ENCODE measurements around the gene HEXD.

HEXD gene

GRCh38 chr17:82432017-82432416 is 13.9 kb downstream of the HEXD start:
- H3K27ac ChIP-seq, result no peak overlapping the region
- ChIA-PET POLR2A (ENCODE audit: low non-redundant PET) (no interaction called here), CTCF (no interaction called here)
- TF ChIP-seq, protein P1, sequence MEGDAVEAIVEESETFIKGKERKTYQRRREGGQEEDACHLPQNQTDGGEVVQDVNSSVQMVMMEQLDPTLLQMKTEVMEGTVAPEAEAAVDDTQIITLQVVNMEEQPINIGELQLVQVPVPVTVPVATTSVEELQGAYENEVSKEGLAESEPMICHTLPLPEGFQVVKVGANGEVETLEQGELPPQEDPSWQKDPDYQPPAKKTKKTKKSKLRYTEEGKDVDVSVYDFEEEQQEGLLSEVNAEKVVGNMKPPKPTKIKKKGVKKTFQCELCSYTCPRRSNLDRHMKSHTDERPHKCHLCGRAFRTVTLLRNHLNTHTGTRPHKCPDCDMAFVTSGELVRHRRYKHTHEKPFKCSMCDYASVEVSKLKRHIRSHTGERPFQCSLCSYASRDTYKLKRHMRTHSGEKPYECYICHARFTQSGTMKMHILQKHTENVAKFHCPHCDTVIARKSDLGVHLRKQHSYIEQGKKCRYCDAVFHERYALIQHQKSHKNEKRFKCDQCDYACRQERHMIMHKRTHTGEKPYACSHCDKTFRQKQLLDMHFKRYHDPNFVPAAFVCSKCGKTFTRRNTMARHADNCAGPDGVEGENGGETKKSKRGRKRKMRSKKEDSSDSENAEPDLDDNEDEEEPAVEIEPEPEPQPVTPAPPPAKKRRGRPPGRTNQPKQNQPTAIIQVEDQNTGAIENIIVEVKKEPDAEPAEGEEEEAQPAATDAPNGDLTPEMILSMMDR (conservative IDR thresholded peaks at IDR 0.05; ENCODE audit: low read depth), result no peak
- no peak for DNase-seq (ENCODE audit: low spot score)

DNA sequence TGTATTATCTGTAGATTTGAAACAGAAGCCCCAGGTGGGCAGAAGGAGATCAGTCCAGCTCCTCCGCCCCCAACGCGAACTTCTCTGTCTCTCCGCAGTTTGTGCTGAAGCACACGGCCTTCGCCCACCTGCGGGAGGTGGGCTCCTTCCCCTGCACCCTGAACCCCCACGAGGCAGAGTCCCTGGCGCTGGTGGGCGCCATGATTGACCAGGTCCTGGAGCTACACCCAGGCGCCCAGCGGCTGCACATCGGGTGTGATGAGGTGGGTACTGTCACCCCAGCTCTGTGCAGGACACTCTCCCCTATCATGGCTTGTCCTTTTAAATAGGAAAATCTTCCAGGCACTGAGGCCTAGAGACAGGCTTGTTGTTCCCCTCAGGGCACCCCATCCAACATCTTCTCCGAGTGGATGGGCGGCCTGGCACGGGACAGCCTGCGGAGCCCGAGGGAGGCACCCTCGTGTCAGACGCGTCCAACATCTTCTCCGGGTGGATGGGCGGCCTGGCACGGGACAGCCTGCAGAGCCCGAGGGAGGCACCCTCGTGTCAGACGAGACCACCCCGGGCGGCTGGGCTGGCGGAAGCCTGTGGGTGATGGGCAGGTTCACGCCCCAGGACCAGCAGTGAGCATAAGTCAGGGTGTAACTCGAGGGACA is 15.5 kb downstream of the HEXD start:
- no peak for DNase-seq (ENCODE audit: low spot score)

GRCh38 chr17:82434216-82434565 is 16.0 kb downstream of the HEXD start:
- no peak for DNase-seq (ENCODE audit: low spot score)
- ChIA-PET POLR2A (ENCODE audit: low non-redundant PET) (no interaction called here), CTCF (no interaction called here)
- TF ChIP-seq, protein P1 (conservative IDR thresholded peaks at IDR 0.05; ENCODE audit: low read depth), result no peak
- H3K27ac ChIP-seq, result peak overlapping the region; percentile 37

More for the DNA sequence above, 15.5 kb downstream of the HEXD start:
- H3K27ac ChIP-seq, result peak overlapping the region; percentile 37
- POLR2A ChIA-PET (ENCODE audit: low non-redundant PET), result no interaction called here
- TF ChIP-seq, protein P1 (conservative IDR thresholded peaks at IDR 0.05; ENCODE audit: low read depth), result no peak
- CTCF ChIA-PET, result no interaction called here

DNA sequence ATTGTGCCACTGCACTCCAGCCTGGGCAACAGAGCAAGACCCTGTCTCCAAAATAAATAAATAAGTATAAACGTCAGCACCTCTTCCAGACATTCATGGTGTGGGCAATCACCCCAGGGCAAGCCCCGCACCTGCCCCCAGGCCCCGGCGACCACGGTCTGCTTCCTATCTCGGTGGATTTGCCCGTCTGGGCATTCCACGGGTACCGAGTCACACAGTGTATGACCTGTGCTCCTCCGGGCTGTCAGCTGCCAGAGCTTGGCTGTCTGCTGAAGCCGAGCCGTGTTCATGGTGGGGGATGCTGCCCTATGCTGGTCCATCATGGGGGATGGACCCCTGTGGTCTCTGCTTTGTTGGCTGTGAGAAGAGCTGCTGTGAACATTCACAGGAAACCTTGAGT is 17.0 kb downstream of the HEXD start:
- ChIA-PET POLR2A (ENCODE audit: low non-redundant PET) (no interaction called here), CTCF (no interaction called here)
- H3K27ac ChIP-seq, result no peak overlapping the region
- no peak for DNase-seq (ENCODE audit: low spot score)
- TF ChIP-seq, protein P1 (conservative IDR thresholded peaks at IDR 0.05; ENCODE audit: low read depth), result no peak

DNA sequence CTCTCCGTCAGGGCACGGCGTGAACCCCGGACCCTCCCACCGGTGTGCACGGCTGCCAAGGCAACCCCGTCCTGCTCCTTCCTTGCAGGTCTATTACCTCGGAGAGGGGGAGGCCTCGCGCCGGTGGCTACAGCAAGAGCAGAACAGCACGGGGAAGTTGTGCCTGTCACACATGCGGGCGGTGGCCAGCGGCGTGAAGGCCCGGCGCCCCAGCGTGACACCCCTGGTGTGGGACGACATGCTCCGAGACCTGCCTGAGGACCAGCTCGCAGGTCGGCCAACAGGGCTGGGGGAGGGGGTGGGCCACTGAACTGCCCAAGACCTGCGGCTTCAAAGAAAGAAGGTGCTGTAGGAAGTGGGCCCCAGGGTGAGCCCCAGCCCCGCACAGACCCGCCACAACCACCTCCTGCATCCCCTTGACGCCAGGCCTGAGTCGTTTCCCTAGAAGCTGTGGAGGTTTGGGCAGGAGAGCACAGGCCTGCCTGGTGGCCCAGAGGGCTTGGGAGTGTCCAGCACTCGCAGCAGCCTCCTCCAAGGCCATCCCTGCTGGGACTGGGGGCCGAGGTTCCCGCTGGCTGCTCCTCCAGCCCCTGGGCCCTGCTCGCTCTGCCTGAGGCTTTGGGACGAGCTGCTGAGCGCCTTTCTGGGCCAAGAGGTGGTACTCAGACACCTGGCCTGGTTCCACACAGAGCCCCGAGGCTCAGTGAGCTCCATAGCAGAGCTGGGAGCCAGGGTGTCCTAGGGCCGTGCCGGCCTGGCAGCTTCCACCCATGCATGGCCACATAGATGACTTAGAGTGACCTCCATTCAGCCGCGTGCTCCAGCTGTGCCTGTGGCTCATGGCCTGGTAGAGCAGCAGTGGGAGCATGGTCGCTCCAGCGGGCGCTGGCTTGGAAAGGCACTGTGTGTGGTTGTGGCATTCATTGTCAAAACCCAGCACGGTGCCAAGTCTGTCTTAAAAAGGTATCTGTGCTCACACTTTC is 17.7 kb downstream of the HEXD start:
- DNase-seq (ENCODE audit: low spot score), result no peak
- peak overlapping the region; percentile 8; the same call in 1 of the 2 replicates for H3K27ac ChIP-seq
- ChIA-PET POLR2A (ENCODE audit: low non-redundant PET) (interaction anchor here (0.6 kb wide), 1 partner anchor 129 kb away, joined by 4 read pairs; no protein-coding TSS in a partner anchor), CTCF (no interaction called here)
- TF ChIP-seq, protein P1 (conservative IDR thresholded peaks at IDR 0.05; ENCODE audit: low read depth), result no peak

DNA sequence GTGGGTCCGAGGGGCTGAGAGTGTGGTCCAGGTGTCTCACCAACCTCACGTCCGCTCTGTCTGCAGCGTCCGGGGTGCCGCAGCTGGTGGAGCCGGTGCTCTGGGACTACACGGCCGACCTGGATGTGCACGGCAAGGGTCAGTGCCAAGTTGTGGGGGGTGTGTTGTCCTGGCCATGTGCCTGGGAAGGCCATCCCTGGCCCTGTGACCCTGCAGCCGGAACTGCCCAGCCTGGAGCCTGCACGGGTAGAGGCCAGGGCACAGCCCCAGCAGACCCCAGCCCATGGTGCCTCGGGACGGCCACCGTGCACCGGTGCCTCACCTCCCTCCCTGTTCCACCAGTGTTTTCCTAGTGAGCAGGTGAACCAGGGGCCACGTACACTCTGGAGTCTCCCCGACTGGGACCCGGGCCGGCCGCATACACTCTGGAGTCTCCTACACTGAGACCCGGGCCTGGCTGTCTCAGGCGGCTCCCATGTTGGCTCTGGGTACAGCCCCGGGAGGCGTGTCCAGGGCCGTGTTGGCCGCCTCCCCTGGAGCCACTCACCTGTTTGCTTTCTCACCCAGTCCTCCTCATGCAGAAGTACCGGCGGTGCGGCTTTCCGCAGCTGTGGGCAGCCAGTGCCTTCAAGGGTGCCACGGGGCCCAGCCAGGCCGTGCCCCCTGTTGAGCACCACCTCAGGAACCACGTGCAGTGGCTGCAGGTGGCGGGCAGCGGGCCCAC is 18.6 kb downstream of the HEXD start:
- no peak overlapping the region for H3K27ac ChIP-seq
- POLR2A ChIA-PET (ENCODE audit: low non-redundant PET), result no interaction called here
- DNase-seq (ENCODE audit: low spot score), result no peak
- TF ChIP-seq, protein P1 (conservative IDR thresholded peaks at IDR 0.05; ENCODE audit: low read depth), result no peak
- CTCF ChIA-PET, result no interaction called here
